ENCODE results near the gene RNF44.

RNF44 gene

GRCh38 chr5:176524987-176525386 lies 12.2 kb downstream of the RNF44 start:
- Histone ChIP-seq H3K4me1 (ENCODE audit: insufficient read depth, low read length) (0 out of 2 replicates have a peak, but pooled peaks cover 2% of the 10 kb centered on the region), H3K4me3 (ENCODE audit: low read length) (no peak overlapping the region), H3K27me3 (ENCODE audit: insufficient read depth, low read length) (no peaks in the 10 kb centered on the region), H3K27ac (ENCODE audit: low read length) (no peak overlapping the region), H3K36me3 (ENCODE audit: insufficient read depth, low read depth, low read length) (peaks cover 29% of the 10 kb centered on the region), H3K9me3 (ENCODE audit: insufficient read depth, low read depth, low read length) (no peaks in the 10 kb centered on the region), H3K9ac (ENCODE audit: low read depth, low read length) (no peak overlapping the region)

- Histone ChIP-seq H3K27ac (ENCODE audit: low read length) (no peak overlapping the region), H3K36me3 (ENCODE audit: insufficient read depth, low read depth, low read length) (peaks cover 21% of the 10 kb centered on the region), H3K4me1 (ENCODE audit: insufficient read depth, low read length) (0 out of 2 replicates have a peak, but pooled peaks cover 2% of the 10 kb centered on the region), H3K27me3 (ENCODE audit: insufficient read depth, low read length) (no peaks in the 10 kb centered on the region), H3K9me3 (ENCODE audit: insufficient read depth, low read depth, low read length) (no peaks in the 10 kb centered on the region), H3K4me3 (ENCODE audit: low read length) (no peak overlapping the region), H3K9ac (ENCODE audit: low read depth, low read length) (no peak overlapping the region)
Measured at GRCh38 chr5:176524138-176524537, 13.1 kb downstream of the RNF44 start.

- Histone ChIP-seq H3K4me3 (ENCODE audit: low read length) (no peak overlapping the region), H3K9ac (ENCODE audit: low read depth, low read length) (no peak overlapping the region), H3K9me3 (ENCODE audit: insufficient read depth, low read depth, low read length) (no peaks in the 10 kb centered on the region), H3K27me3 (ENCODE audit: insufficient read depth, low read length) (no peaks in the 10 kb centered on the region), H3K27ac (ENCODE audit: low read length) (no peak overlapping the region), H3K36me3 (ENCODE audit: insufficient read depth, low read depth, low read length) (no peaks in the 10 kb centered on the region), H3K4me1 (ENCODE audit: insufficient read depth, low read length) (0 out of 2 replicates have a peak, but pooled peaks cover 2% of the 10 kb centered on the region)
Measured at GRCh38 chr5:176521699-176522263, 15.4 kb downstream of the RNF44 start.

- no peak overlapping the region for H3K4me3 ChIP-seq (ENCODE audit: low read length)
- no peaks in the 10 kb centered on the region for H3K27me3 ChIP-seq (ENCODE audit: insufficient read depth, low read length)
- H3K9me3 ChIP-seq (ENCODE audit: insufficient read depth, low read depth, low read length) = no peaks in the 10 kb centered on the region
- no peak overlapping the region for H3K9ac ChIP-seq (ENCODE audit: low read depth, low read length)
- H3K36me3 ChIP-seq (ENCODE audit: insufficient read depth, low read depth, low read length) = no peaks in the 10 kb centered on the region
- H3K4me1 ChIP-seq (ENCODE audit: insufficient read depth, low read length) = 0 out of 2 replicates have a peak, but pooled peaks cover 2% of the 10 kb centered on the region
- H3K27ac ChIP-seq (ENCODE audit: low read length) = no peak overlapping the region
Measured at GRCh38 chr5:176521286-176521685, 15.9 kb downstream of the RNF44 start.

- H3K9me3 ChIP-seq (ENCODE audit: insufficient read depth, low read depth, low read length) = no peaks in the 10 kb centered on the region
- H3K36me3 ChIP-seq (ENCODE audit: insufficient read depth, low read depth, low read length) = no peaks in the 10 kb centered on the region
- no peaks in the 10 kb centered on the region for H3K27me3 ChIP-seq (ENCODE audit: insufficient read depth, low read length)
- H3K4me1 ChIP-seq (ENCODE audit: insufficient read depth, low read length) = 0 out of 2 replicates have a peak, but pooled peaks cover 2% of the 10 kb centered on the region
- H3K4me3 ChIP-seq (ENCODE audit: low read length) = no peak overlapping the region
- H3K9ac ChIP-seq (ENCODE audit: low read depth, low read length) = no peak overlapping the region
- H3K27ac ChIP-seq (ENCODE audit: low read length) = no peak overlapping the region
Measured at GRCh38 chr5:176519810-176520720, 17.1 kb downstream of the RNF44 start.

- 0 out of 2 replicates have a peak, but pooled peaks cover 2% of the 10 kb centered on the region for H3K4me1 ChIP-seq (ENCODE audit: insufficient read depth, low read length)
- H3K36me3 ChIP-seq (ENCODE audit: insufficient read depth, low read depth, low read length) = no peaks in the 10 kb centered on the region
- H3K27ac ChIP-seq (ENCODE audit: low read length) = no peak overlapping the region
- H3K27me3 ChIP-seq (ENCODE audit: insufficient read depth, low read length) = no peaks in the 10 kb centered on the region
- no peaks in the 10 kb centered on the region for H3K9me3 ChIP-seq (ENCODE audit: insufficient read depth, low read depth, low read length)
- no peak overlapping the region for H3K9ac ChIP-seq (ENCODE audit: low read depth, low read length)
- H3K4me3 ChIP-seq (ENCODE audit: low read length) = no peak overlapping the region
Measured at GRCh38 chr5:176517053-176517661, 20.0 kb downstream of the RNF44 start.

- H3K36me3 ChIP-seq (ENCODE audit: insufficient read depth, low read depth, low read length) = no peaks in the 10 kb centered on the region
- H3K9ac ChIP-seq (ENCODE audit: low read depth, low read length) = no peak overlapping the region
- no peak overlapping the region for H3K27ac ChIP-seq (ENCODE audit: low read length)
- H3K9me3 ChIP-seq (ENCODE audit: insufficient read depth, low read depth, low read length) = no peaks in the 10 kb centered on the region
- no peaks in the 10 kb centered on the region for H3K27me3 ChIP-seq (ENCODE audit: insufficient read depth, low read length)
- H3K4me3 ChIP-seq (ENCODE audit: low read length) = no peak overlapping the region
- no peaks in the 10 kb centered on the region for H3K4me1 ChIP-seq (ENCODE audit: insufficient read depth, low read length)
Measured at GRCh38 chr5:176515396-176515795, 21.8 kb downstream of the RNF44 start.

- H3K27ac ChIP-seq (ENCODE audit: low read length) = no peak overlapping the region
- H3K4me1 ChIP-seq (ENCODE audit: insufficient read depth, low read length) = no peaks in the 10 kb centered on the region
- peaks cover 4% of the 10 kb centered on the region for H3K36me3 ChIP-seq (ENCODE audit: insufficient read depth, low read depth, low read length)
- no peaks in the 10 kb centered on the region for H3K9me3 ChIP-seq (ENCODE audit: insufficient read depth, low read depth, low read length)
- H3K27me3 ChIP-seq (ENCODE audit: insufficient read depth, low read length) = no peaks in the 10 kb centered on the region
- no peak overlapping the region for H3K9ac ChIP-seq (ENCODE audit: low read depth, low read length)
- no peak overlapping the region for H3K4me3 ChIP-seq (ENCODE audit: low read length)
Measured at GRCh38 chr5:176514244-176514950, 22.8 kb downstream of the RNF44 start.

- H3K27ac ChIP-seq (ENCODE audit: low read length) = no peak overlapping the region
- no peaks in the 10 kb centered on the region for H3K27me3 ChIP-seq (ENCODE audit: insufficient read depth, low read length)
- H3K9ac ChIP-seq (ENCODE audit: low read depth, low read length) = no peak overlapping the region
- no peak overlapping the region for H3K4me3 ChIP-seq (ENCODE audit: low read length)
- peaks cover 10% of the 10 kb centered on the region for H3K36me3 ChIP-seq (ENCODE audit: insufficient read depth, low read depth, low read length)
- no peaks in the 10 kb centered on the region for H3K9me3 ChIP-seq (ENCODE audit: insufficient read depth, low read depth, low read length)
- no peaks in the 10 kb centered on the region for H3K4me1 ChIP-seq (ENCODE audit: insufficient read depth, low read length)
Measured at GRCh38 chr5:176513788-176514187, 23.4 kb downstream of the RNF44 start.

- peaks cover 59% of the 10 kb centered on the region for H3K36me3 ChIP-seq (ENCODE audit: insufficient read depth, low read depth, low read length)
- no peaks in the 10 kb centered on the region for H3K9me3 ChIP-seq (ENCODE audit: insufficient read depth, low read depth, low read length)
- H3K4me3 ChIP-seq (ENCODE audit: low read length) = no peak overlapping the region
- no peak overlapping the region for H3K27ac ChIP-seq (ENCODE audit: low read length)
- no peaks in the 10 kb centered on the region for H3K27me3 ChIP-seq (ENCODE audit: insufficient read depth, low read length)
- no peaks in the 10 kb centered on the region for H3K4me1 ChIP-seq (ENCODE audit: insufficient read depth, low read length)
- no peak overlapping the region for H3K9ac ChIP-seq (ENCODE audit: low read depth, low read length)
Measured at GRCh38 chr5:176508603-176509002, 28.6 kb downstream of the RNF44 start.

- Histone ChIP-seq H3K27me3 (ENCODE audit: insufficient read depth, low read length) (no peaks in the 10 kb centered on the region), H3K4me1 (ENCODE audit: insufficient read depth, low read length) (no peaks in the 10 kb centered on the region), H3K36me3 (ENCODE audit: insufficient read depth, low read depth, low read length) (peaks cover 65% of the 10 kb centered on the region)
Measured at GRCh38 chr5:176507911-176508310, 29.3 kb downstream of the RNF44 start.

More at GRCh38 chr5:176507911-176508310, 29.3 kb downstream of the RNF44 start:
- H3K9me3 ChIP-seq (ENCODE audit: insufficient read depth, low read depth, low read length) = no peaks in the 10 kb centered on the region
- no peak overlapping the region for H3K27ac ChIP-seq (ENCODE audit: low read length)
- H3K9ac ChIP-seq (ENCODE audit: low read depth, low read length) = no peak overlapping the region
- no peak overlapping the region for H3K4me3 ChIP-seq (ENCODE audit: low read length)

All from iPS-20b (cell line).